HG03095 (cell line): Measurements from ENCODE around the gene BAIAP3.

Experiments
- ATAC-seq: cut with Tn5 transposase; IDR thresholded peaks from one replicate; pipeline ENCODE4 v1.9.1; 2021; ENCODE audit warnings: moderate library complexity; ENCODE audit not compliant: unreplicated experiment

Gene BAIAP3

DNA sequence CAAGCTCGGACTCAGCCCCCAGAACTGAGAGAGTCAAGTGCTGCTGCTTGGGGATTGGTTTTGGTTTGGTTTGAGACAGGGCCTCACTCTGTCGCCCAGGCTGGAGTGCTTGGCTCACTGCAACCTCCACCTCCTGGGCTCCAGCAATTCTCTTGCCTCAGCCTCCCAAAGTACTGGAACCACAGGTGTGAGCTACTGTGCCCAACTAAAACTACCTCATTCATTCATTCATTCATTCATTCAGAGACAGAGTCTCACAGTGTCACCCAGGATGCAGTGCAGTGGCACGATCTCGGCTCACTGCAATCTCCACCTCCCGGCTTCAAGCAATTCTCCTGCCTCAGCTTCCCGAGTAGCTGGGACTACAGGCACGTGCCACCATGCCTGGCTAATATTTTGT lies 56.3 kb downstream of the BAIAP3 start:
- ATAC-seq, result no peak

DNA sequence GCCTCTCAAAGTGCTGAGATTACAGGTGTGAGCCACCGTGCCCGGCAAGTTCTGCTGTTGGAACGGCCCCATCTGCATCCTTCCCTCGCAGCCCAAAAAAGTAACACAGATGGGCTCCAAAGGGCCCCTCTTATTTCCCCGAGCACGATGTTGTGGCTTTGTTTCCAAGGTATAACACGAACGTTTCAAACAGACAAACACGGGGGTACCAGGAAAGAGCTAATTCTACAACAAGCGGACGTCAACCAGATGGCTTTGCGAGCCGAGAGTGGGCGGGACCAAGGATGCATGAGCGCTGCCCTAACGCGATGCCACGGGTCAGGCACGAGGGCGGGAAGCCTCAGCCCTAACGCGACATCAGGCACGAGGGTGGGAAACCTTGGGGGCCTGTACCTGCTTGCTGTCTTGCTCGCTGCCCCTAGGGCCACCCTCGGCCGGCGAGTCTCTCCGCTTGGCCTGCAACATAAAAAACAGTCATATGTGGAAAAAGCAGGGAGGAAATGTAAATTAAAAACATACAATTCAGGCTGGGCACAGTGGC lies 56.9 kb downstream of the BAIAP3 start:
- ATAC-seq, result no peak

- no peak for ATAC-seq
Measured at GRCh38 chr16:1392826-1393225, 59.4 kb downstream of the BAIAP3 start.

GRCh38 chr16:1393613-1394176 lies 60.2 kb downstream of the BAIAP3 start:
- ATAC-seq, result no peak

- no peak for ATAC-seq
Measured at GRCh38 chr16:1394367-1394951, 61.0 kb downstream of the BAIAP3 start.

DNA sequence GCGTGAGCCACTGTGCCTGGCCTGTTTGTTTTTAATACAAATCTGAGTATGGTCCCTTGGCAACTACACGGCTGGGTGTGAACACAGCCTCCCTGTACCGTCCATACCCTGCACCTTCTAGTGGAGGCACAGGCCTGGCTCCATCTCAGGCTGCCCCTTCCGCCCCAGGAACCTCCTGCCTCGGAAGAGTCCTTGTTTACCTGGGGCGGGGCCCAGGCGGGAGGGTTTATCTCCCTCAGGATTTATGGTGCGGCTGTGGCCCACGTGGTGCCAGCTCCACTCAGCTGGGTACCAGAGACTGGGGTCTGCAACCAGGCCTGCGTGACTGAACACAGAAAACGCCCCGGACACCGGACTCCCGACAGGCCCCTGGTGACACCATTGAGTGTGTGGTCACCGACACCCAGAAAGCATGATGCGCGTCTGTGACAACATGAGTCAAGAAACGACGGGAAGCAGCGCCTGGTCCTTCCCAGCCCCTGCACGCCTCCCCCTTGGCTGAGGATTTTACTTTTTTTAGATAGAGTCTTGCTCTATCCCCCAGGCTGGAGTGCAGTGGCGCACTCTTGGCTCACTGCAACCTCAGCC lies 62.1 kb downstream of the BAIAP3 start:
- no peak for ATAC-seq

DNA sequence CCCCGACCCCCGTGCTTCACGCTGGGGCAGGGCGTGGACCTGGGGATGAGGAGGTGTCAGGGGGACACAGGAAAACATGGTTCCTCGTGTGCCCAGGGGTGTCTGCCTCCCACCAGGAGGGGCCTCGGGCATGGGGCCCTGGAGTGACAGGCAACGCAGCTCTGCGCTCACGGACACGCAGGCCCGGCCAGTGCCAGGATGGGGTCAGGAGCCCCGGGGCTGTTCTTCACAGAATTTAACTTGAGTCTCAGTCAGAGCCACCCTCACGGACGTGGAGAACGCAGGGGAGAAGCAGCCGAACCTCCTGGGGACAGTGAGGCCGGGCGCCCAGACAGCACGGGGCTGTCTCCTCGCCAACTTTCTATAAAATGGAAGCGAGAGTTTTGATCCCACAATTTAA lies 64.3 kb downstream of the BAIAP3 start:
- ATAC-seq, result no peak

GRCh38 chr16:1398351-1398750 lies 64.9 kb downstream of the BAIAP3 start:
- no peak for ATAC-seq
